Measurements from ENCODE around the gene TRAPPC3.

Gene TRAPPC3

DNA sequence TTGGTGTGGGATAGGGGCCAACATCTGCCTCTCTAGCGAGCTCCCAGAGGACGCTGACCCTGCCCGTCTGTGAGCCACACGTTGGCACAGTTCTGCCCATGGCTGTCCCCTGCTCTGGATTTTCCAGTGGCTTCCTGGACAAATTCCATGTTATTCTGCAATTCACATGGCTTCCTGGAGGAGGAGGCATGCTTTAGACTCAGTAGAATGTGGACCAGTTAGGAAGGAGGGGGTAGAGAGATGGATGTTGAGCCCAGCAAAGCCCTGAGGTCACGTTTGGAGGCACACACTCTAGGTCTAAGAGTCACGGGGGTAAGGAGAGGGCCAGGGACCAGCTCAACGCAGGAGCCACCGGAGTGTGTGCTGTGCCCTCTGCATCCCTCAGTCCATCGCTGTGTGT lies 36.5 kb downstream of the TRAPPC3 start:
- no peak for DNase-seq (ENCODE audit: low read depth in 1 of 2, low spot score in 1 of 2)
- Histone ChIP-seq H3K4me3 (replicated peaks; ENCODE audit: insufficient read depth, low read length) (no peak overlapping the region), H3K27ac (replicated peaks) (no peak overlapping the region), H3K27me3 (ENCODE audit: insufficient read depth, poor library complexity, severe bottlenecking) (no peaks in the 10 kb centered on the region)
- TF ChIP-seq, protein P1, sequence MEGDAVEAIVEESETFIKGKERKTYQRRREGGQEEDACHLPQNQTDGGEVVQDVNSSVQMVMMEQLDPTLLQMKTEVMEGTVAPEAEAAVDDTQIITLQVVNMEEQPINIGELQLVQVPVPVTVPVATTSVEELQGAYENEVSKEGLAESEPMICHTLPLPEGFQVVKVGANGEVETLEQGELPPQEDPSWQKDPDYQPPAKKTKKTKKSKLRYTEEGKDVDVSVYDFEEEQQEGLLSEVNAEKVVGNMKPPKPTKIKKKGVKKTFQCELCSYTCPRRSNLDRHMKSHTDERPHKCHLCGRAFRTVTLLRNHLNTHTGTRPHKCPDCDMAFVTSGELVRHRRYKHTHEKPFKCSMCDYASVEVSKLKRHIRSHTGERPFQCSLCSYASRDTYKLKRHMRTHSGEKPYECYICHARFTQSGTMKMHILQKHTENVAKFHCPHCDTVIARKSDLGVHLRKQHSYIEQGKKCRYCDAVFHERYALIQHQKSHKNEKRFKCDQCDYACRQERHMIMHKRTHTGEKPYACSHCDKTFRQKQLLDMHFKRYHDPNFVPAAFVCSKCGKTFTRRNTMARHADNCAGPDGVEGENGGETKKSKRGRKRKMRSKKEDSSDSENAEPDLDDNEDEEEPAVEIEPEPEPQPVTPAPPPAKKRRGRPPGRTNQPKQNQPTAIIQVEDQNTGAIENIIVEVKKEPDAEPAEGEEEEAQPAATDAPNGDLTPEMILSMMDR (IDR thresholded peaks at IDR 0.05; ENCODE audit: insufficient read depth, low read length), result no peak
- TF ChIP-seq SPI1 (IDR thresholded peaks at IDR 0.05; ENCODE audit: borderline replicate concordance, low read depth), result no peak
- no peak for TF ChIP-seq GABPA (IDR thresholded peaks at IDR 0.05; ENCODE audit: low read depth)
- TF ChIP-seq POLR2AphosphoS5 (IDR thresholded peaks at IDR 0.05; ENCODE audit: low read depth), result no peak
- TF ChIP-seq, protein P2, sequence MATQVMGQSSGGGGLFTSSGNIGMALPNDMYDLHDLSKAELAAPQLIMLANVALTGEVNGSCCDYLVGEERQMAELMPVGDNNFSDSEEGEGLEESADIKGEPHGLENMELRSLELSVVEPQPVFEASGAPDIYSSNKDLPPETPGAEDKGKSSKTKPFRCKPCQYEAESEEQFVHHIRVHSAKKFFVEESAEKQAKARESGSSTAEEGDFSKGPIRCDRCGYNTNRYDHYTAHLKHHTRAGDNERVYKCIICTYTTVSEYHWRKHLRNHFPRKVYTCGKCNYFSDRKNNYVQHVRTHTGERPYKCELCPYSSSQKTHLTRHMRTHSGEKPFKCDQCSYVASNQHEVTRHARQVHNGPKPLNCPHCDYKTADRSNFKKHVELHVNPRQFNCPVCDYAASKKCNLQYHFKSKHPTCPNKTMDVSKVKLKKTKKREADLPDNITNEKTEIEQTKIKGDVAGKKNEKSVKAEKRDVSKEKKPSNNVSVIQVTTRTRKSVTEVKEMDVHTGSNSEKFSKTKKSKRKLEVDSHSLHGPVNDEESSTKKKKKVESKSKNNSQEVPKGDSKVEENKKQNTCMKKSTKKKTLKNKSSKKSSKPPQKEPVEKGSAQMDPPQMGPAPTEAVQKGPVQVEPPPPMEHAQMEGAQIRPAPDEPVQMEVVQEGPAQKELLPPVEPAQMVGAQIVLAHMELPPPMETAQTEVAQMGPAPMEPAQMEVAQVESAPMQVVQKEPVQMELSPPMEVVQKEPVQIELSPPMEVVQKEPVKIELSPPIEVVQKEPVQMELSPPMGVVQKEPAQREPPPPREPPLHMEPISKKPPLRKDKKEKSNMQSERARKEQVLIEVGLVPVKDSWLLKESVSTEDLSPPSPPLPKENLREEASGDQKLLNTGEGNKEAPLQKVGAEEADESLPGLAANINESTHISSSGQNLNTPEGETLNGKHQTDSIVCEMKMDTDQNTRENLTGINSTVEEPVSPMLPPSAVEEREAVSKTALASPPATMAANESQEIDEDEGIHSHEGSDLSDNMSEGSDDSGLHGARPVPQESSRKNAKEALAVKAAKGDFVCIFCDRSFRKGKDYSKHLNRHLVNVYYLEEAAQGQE (IDR thresholded peaks at IDR 0.05; ENCODE audit: insufficient replicate concordance, low read depth), result no peak

DNA sequence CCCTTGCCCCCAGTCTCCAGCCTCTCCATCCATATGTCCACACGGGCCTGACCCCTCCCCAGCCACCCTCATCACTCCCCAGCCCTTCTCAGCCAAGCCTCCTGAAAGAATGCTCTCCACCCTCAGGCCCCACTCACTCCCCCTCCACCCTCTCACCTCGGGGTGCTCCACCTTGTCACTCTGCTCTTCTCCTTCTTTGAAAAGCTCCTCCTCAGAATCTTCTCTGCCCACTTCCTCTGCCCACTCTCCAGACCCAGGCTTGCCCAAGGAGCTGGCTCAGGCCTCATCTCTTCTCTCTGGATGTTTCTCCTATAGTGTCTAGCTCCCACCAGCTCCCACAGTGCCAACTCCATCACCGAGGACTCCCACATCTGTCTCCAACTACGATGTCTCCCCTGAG lies 38.1 kb downstream of the TRAPPC3 start:
- Histone ChIP-seq H3K4me3 (replicated peaks; ENCODE audit: insufficient read depth, low read length) (no peak overlapping the region), H3K27ac (replicated peaks) (no peak overlapping the region), H3K27me3 (ENCODE audit: insufficient read depth, poor library complexity, severe bottlenecking) (no peaks in the 10 kb centered on the region)
- TF ChIP-seq, protein P1 (IDR thresholded peaks at IDR 0.05; ENCODE audit: insufficient read depth, low read length), result no peak
- TF ChIP-seq SPI1 (IDR thresholded peaks at IDR 0.05; ENCODE audit: borderline replicate concordance, low read depth), result no peak
- TF ChIP-seq, protein P2 (IDR thresholded peaks at IDR 0.05; ENCODE audit: insufficient replicate concordance, low read depth), result no peak
- no peak for DNase-seq (ENCODE audit: low read depth in 1 of 2, low spot score in 1 of 2)

DNA sequence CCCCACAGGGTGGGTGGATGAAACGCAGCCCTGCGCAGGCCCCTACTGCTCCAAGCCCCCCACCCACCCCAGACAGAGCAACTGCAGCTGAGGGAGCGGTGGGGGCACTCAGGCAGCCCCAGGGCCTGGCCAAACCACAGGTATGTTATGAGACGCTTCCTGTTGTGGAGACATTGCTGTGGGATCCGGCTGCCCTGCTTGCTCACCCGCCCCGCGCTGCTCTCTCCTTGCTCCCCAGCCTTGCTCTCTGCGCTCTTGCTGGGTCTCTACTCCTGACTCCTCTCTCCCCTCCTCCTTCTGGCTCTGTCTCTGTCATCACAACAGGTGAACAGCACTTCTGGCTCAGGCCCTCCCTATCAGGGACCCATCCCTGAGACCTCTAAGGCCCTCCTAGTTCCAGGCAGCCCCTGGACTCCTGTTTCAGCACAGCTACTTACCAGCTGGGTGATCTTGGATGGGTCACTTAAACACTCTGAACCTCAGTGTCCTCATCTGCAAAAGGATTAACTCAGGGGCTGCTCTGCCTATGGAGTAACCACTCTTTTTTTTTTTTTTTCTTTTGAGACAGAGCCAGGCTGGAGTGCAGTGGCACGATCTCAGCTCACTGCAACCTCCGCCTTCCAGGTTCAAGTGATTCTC lies 40.1 kb downstream of the TRAPPC3 start:
- Histone ChIP-seq H3K27ac (replicated peaks) (peak overlapping the region; percentile 27), H3K4me3 (replicated peaks; ENCODE audit: insufficient read depth, low read length) (no peak overlapping the region), H3K27me3 (ENCODE audit: insufficient read depth, poor library complexity, severe bottlenecking) (no peaks in the 10 kb centered on the region)
- DNase-seq (ENCODE audit: low read depth in 1 of 2, low spot score in 1 of 2), result peak in 1 of 2 experiments; percentile 31
- no peak for TF ChIP-seq GABPA (IDR thresholded peaks at IDR 0.05; ENCODE audit: low read depth)
- TF ChIP-seq, protein P2 (IDR thresholded peaks at IDR 0.05; ENCODE audit: insufficient replicate concordance, low read depth), result no peak
- TF ChIP-seq, protein P1 (IDR thresholded peaks at IDR 0.05; ENCODE audit: insufficient read depth, low read length), result no peak
- no peak for TF ChIP-seq SPI1 (IDR thresholded peaks at IDR 0.05; ENCODE audit: borderline replicate concordance, low read depth)
- TF ChIP-seq POLR2AphosphoS5 (IDR thresholded peaks at IDR 0.05; ENCODE audit: low read depth), result no peak

Data from HL-60 (cell line).